NCI-H2081 (cell line): ENCODE results near the gene FAM110D.
A peak's percentile ranks its signal among the peaks of the same experiment; 100 is the strongest.

Experiments
- DNase-seq, 2 experiments: peaks; one replicate each; lab custom pipeline; 2025; lab: John Stamatoyannopoulos, UW

FAM110D gene

DNA sequence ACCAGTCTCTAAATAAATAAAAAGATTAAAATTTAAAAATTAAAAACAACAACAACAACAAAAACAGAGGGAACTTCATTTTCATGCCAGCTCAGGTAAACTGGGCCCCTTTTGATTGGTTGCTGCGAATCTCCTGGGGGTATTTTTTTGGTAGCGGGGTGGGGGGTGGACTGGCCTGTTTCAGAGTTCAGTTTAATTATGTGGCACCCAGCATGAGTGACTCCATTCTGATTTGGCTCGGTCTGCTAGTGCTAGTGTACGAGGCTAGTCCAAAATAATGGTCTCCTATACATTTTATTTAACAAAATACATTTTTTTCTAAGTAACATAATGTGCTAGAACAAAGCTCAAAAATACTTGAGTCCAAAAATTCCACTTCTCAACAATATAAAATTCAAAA, 29.1 kb upstream of the FAM110D start:
- no peak for DNase-seq

DNA sequence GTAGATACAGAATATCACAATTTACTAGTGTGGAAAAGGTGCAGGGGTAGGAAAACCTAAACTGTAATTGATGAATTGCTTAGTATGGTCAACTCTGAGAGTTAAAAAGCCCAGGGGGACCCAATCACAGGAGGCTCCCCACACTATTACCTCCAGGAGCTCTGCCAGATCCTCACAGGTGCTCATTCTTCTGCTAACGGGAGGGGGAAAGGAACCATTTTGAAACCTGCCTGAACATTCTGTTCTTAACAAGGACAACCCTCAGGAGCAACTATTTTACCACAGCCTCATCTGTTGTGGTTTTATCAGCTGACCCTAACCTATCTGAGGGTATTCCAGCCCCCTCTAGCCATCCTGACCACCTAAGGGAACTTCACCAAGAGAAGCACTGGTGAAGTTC, 28.2 kb upstream of the FAM110D start:
- no peak for DNase-seq

DNA sequence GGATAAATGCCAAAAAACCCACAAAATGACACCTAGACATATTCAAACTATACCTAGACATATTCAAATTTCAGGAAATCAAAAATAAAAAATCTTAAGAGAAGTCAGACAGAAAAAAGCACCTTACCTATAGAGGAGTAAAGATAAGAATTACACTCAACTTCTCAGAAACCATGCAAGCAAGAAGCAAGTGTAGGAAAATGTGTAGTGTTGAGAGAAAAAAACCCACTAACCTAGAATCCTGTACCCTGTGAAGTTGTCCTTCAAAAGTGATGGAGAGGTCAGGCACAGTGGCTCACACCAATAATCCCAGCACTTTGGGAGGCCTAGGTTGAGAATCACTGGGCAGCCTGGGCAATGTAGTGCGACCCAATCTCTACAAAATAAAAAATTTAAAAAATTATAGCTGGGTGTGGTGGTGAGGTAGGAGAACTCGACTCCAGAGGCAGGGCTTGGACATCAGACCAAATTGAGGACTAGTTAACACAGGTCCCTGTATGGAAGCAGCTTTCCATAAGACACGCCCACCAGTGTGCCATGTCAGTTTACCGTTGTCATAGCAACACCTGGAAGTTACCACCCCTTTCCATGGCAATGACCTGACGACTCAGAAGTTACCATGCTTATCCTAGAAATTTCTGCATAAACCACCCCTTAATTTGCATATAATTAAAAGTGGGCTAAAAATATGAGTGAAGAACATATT, 26.6 kb upstream of the FAM110D start:
- no peak for DNase-seq

DNA sequence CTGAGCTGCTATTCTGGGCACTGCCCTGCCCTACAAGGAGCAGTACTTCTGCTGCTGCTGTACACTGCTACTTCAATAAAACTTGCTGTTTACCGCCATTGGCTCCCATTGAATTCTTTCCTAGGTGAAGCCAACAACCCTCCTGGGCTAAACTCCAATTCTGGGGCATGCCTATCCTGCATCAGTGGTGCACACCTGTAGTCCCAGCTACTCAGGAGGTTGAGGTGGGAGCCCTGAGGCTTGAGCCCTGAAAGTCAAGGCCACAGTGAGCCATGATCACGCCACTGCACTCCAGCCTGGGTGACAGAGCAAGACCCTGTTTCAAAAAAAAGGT, 26.1 kb upstream of the FAM110D start:
- DNase-seq, result no peak

DNA sequence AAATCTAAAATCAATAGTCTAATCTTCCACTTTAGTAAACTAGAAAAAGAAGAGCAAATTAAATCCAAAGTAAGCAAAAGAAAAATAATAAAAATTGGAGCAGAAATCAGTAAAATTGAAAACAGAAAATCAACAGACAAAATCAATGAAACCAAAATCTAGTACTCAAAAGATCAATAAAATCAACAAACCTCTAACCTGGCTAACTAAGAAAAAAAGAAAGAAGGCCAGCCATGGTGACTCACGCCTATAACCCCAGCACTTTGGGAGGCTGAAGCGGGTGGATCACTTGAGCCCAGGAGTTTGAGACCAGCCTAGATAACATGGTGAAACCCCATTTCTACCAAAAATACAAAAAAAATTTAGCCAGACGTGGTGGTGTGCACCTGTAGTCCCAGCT, 24.4 kb upstream of the FAM110D start:
- DNase-seq, result no peak

DNA sequence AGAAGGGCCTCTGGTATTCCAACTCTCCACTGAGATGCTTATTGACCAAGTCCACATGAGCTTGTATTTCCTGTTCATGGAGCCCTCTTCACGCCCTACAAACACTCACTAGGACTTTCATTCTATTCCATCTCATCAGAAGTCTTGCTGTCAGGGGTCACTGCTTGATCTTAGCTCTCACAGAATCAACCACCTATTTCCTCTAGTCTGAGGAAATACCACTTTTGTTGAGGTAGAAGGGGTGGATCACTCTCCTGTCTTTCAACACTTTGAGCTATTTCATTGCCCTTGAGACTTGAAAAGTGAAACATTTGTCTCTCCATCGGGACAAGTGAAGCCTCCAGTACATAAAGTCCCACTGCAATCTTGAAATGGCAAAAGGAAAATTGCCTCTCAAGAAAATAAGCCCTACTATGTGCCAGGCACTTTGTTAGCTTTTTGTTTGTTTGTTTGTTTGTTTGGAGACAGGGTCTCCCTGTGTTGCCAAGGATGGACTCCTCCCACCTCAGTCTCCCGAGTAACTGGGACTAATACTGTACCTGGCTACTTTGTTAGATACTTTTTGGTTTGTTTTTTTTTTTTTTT, 19.8 kb upstream of the FAM110D start:
- DNase-seq, result no peak

DNA sequence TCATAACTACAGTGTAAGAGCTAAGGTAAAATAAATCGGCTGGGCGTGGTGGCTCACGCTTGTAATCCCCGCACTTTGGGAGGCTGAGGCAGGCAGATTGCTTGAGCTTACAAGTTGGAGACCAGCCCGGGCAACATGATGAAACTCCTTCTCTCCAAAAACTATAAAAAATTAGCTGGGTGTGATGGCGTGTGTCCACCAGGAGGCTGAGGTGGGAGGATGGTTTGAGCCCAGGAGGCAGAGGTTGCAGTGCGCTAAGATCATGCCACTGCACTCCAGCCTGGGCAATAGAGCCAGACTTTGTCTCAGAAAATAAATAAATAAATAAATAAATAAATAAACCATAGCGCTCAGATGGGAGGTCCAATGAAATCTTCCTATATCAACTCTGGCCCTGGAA, 16.7 kb upstream of the FAM110D start:
- DNase-seq, result no peak

DNA sequence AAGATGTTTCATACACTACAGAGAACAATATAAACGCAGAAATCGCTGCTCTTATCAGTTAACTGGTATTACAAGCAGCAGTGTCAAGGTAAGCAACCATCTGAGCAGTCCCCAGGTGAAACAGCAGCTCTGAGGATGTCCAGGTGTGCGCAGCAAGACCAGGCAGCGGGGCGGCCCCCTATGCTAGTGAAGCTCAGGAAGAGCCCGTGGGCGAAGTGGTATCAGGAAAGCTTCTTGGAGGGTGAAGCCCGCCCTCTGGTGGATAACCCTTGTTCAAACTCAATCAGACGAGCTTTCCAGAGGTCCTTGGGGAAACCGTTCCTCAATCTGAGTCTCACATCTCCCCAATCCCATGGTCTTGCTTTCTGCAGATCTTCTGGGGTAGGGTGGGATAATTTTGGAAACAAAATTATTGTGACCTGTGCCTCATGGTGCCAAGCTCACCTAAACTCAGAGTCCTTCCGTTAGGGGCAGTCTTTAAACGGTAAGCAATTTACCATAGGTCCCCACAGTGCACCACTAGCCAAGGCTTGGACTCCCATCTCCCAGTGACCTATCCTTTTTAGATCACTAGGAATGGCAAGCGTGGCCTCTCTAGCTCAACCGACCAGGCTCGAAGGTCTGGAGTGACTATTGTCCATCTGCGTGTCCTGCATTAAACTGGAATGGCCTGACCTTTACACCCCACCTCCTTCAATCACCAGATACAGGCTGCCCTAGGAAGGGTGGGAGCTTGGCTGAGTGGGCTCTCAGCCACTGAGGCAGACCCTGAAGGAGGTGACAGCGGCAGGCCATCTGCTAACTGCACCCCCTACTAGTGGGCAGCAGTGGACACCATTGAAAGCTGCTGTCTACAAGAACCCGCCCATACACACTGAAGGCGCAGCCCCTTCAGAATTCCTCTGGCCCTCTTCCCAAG, 13.6 kb upstream of the FAM110D start:
- peak; percentile 85 to 90 for DNase-seq

DNA sequence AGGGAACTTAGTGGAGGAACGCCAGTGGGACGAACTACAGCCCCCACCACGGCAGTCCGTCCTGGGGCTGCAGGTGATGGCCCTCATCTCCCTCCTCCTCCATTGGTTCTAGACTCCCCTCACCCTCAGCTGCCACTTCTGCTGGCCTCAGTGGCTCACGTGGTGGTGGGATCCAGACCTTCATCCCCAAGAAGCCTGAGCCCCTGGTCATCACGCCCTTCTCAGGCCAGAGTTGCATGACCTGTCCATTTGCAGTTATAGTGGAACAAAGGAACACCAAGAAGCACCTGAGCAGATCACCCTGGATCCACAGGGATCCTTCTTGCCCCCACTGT, 13.0 kb upstream of the FAM110D start:
- no peak for DNase-seq

DNA sequence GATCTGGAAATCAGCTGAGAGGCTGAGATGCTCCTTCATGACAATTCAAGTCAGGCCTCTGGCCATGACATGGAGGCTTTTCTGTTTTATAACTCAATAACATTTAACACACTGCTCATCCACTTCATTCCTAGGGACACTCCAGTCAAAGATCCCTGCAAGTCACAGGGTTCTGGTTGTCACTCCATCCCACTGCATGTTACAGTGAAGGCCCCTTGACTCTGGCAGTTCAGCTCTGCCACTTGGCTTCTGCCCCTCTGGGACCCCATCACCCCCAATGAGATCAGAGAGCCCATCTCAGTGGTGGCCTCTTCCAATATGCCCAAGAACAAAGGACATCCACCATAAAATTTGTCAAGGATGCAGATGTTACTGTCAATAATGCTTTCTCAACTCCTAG, 10.0 kb upstream of the FAM110D start:
- DNase-seq, result no peak

DNA sequence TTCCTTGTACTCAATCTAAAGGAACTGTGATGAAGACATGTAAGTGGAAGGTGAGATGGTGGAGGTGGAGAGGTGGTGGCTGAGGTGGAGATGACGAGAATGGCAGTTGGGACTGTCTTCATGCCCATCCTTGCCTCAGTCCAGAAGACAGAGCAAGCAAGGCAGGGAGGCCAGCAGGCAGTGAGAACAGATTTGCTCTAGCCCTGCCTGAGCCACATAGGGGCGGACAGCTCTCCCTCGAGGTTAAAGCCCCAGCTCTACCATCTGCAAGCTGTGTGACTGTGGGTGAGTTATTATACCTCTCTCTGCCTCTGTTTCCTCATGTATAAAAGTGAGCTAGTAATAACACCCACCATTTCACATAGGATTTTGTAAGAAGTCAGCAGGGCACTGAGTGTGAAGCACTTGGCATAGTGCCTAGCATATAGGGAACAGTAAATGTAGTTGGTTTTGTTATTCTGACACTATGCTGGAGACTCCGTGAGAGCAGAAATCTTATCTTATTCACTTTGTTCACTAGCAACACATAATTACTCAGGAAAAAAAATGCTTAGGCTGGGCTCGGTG, 4.8 kb upstream of the FAM110D start:
- no peak for DNase-seq

DNA sequence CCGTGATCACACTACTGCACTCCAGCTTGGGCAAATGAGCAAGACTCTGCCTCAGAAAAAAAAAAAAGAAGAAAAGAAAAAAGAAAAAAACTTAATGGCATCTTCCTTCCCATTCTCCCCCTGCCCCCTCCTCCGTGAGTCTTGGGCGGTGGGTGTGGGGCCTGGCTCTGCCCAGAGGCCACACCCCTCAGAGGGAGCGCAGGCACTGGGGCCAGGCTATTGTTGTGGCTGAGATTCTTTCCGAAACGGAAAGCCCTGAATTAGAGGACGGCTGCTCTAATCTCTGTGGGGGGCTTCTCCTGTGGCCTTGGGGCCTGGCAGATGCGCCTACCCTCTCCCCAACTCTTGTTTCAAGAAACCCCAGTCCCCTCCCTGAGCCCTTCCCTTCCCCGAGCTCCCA, 4.1 kb upstream of the FAM110D start:
- no peak for DNase-seq

DNA sequence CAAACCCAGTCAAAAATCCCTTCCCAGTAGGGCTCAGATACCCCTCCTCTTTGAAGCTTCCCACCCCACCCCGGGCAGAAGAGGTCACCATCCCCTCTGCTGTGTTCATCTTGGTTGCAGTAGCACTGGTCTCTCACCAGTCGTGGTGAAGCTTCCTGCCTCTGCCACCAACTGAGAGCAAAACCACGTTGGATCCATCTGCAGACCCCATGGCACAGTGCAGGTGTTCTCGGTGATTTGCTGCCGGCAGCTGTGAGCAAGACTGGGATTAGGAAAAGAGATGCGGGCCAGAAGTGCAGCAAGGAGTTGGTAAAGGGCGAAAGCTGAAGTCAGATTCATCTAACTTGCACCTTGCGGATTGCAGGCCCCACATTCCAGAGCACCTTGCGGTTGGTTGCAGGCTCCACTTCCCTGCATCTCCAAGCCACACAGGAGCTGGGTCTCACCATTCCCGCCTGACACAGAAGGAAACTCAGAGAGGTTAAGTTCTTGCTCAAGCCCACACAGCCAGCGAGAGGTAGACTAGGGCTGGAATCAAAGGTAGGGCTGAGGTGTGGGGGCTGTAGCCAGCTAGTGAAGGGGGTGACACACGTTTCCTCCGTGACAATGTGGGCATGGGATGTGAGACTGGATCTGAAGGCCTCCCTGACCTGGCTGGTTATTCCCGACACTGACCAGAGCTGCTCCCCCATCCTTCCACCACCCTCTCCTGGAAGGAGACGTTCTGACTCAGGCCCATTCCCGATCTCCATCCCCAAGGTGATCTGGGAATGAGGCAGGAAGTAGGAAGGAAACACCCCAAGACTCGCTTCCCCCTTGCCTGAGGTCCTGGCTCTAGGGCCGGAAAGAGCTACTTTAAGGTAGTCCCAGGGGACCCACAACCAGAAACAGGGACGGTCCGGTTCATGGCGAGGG, 3.3 kb upstream of the FAM110D start:
- no peak for DNase-seq

DNA sequence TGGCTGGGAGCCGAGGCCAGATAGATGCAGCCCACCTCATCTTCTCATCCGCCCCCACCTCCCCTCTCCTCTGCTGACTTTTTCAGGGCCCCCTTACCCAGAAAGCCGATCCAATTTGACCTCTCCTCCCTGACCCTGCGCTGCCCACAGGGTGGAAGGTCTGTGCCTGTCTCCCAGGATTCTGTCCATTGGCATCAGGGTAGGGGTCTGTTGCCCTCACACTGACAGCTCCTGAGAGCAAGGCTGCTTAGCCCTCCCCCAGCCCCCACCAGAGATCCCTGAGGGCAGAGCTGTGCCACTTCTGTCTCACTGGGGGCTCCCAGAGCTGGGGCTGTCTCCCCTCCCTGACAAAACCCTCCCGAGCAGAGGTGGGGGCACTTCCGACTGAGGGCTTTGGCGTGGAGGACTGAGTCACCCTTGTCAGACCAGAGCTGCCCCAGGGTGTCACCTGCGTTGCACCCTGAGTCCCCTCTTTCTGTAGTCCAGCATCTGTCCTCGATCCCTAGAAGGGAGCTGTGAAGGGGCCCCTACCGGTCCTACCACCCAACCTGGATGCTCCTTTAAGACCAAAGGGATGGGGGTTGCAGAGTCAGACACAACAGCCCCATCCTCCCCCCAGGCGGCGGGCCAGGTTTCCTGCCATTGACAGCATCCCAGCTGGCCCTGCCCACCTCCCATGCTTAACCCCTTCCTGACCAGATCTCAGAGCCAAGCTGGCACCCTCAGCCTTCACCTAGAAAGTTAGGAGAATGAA, 2.4 kb upstream of the FAM110D start:
- peak in 1 of 2 experiments; percentile 38 for DNase-seq

DNA sequence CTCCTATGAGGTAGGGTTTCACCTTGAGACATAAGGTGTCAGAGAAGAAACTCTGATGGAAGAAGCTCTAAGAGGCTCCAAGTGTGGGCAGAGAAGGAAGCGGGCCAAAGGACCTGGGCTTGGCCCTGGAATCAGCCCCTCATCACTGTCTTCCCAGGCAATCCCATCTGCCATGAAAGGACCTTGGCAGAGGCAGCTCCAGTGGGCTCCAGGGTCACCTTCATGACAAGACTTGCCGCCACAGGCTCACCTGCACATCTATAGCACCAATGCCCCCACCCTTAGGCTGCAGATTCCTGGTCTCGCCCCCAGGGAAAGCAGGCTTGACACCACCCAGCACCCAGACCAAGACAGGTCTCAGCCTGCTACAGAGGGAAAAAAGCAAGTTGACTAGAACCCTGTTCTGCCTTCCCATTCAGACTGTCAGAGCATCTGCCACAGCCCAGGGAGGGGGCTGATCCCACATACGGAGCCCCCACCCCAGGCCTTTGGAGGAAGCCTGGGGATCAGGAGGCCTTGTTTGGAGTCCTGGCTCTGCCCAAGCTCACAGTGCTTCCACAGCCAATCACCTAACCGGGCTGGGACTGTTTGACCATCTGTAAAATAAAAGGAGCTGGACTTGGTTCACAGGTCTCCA, 490 bp upstream of the FAM110D start:
- DNase-seq, result no peak

DNA sequence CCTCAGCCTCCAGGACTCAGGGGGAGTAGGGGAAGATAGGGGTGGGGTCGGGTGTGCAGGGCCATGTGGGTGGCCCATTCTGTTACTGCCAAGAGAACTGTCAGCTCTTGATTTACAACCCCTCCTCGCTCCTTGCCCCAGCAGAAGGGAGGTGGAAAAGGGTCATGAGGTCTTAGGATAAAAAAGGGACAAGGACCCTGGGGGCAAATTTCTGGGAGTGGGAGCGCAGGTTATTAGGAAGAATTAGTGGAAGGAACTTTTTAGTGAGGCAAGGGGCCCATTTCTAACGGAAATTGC, 812 bp downstream of the FAM110D start:
- DNase-seq, result no peak

DNA sequence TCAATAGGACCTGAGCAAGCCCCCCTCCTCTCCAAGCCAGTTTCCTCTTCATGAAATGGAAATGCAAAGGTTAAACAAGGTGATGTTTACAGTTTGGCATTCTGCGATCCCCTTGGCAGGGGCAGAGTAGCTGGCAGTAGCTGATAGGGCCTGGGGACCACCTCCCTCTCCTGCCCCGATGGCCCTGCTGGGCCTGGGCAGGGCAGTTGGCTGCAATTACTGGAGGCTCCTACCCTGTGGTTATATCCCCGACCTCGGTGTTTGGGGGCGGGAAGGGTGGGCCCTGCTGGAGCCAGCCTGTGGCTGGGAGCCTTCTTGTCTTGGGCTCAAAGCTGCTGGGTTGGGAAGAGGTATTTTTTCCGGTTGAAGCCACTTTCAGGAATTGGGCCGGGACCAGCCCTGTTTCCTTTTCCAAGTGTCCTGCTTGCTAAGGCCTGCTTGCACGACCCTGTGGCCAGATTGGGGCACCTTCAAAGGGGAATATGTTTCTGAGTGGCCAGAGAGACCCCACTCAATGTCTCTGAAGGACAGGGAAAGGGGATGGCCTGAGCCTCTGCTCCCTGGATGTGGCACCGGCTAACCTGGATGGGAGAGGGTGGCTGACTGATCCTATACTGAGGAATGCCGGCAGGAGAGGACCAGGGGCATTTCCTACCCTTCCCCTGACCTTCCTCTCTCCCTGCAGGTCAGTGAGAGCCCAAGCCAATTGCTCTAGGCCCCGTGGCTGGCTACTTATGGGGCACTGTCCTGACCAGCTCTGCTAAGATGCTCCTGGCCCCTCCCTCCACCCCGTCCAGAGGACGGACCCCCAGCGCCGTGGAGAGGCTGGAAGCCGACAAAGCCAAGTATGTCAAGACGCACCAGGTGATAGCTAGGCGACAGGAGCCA, 1.9 kb downstream of the FAM110D start:
- DNase-seq, result no peak

DNA sequence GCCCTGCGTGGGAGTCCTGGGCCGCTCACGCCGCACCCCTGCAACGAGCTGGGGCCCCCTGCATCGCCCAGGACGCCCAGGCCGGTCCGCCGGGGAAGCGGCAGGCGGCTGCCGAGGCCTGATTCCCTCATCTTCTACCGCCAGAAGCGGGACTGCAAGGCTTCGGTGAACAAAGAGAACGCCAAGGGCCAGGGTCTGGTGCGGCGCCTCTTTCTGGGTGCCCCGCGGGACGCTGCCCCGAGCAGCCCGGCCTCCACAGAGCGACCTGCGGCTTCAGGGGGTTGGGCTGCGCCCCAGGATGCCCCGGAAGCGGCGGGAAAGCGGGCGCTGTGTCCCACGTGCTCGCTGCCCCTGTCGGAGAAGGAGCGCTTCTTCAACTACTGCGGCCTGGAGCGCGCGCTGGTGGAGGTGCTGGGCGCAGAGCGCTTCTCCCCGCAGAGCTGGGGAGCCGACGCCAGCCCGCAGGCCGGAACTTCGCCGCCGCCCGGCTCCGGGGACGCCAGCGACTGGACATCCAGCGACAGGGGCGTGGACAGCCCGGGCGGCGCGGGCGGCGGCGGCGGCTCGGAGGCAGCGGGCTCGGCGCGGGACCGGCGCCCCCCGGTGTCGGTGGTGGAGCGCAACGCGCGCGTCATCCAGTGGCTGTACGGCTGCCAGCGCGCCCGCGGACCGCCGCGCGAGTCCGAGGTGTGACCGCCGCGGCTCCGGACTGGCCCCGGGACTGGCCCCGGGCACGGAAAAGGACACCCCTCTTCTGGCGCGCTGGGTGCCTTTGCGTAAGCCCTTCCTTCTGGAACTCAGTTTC, 2.7 kb downstream of the FAM110D start:
- no peak for DNase-seq

DNA sequence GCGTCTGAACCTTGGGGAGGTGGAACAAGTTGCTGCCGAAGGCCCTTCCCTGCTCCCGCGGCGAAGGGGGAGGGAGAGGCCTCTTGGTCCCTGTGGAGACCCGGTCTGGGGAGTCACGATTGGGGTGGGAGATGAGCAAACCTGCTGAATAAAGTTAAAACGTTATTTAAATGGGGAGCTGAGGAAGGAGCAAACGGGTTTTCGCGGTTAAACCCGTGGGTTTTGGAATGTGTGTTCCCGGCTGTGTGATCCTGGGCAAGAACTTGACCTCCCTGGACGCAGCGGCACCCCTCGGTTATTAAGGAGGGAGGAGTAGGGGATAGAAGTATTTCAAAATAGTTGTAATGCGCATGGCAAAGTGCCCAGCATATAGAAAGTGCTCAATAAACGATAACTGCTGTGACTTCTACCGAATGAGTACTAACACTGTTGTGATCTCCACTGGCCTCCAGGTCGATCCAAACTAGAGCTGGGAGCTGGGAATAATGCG, 3.4 kb downstream of the FAM110D start:
- DNase-seq, result no peak
